Transverse colon (tissue), 4 donors: Measurements from ENCODE around the gene CFAP92. TPM values are rescaled to one million over a fixed set of nuclear protein-coding genes. Genes with fewer than 3 reads are reported as not detected.

Source experiments
- DNase-seq: peaks from one replicate; pipeline ENCODE4 v3.0.0-alpha.2; 2019
- H3K27ac ChIP-seq, 4 donors: fragments of 200-600 bp; sonication (generic); 2 replicates each; pipeline ENCODE4 v1.5.1; 2016 to 2018; ENCODE audit warnings: inconsistent platforms in 4 of 4
- H3K27me3 ChIP-seq: fragments of 200-600 bp; sonication (generic); 2 replicates; pipeline ENCODE4 v1.5.1; 2017; ENCODE audit warnings: inconsistent platforms
- H3K36me3 ChIP-seq, 4 donors: fragments of 200-600 bp; sonication (generic); 2 replicates each; pipeline ENCODE4 v1.5.1; 2017 to 2019; ENCODE audit warnings: inconsistent platforms in 4 of 4
- H3K4me1 ChIP-seq, 4 donors: fragments of 200-600 bp; sonication (generic); 2 replicates each; pipeline ENCODE4 v1.5.1; 2017 to 2020; ENCODE audit warnings: inconsistent platforms in 4 of 4
- H3K4me3 ChIP-seq, 4 donors: fragments of 200-600 bp; sonication (generic); 1 replicate in 1 of 4; 2 replicates in 3 of 4; pipeline versions ENCODE4 v1.5.1 to v1.6.1; 2017 to 2019; ENCODE audit warnings: inconsistent platforms in 4 of 4
- H3K9me3 ChIP-seq, 2 donors: fragments of 200-600 bp; sonication (generic); 2 replicates each; pipeline ENCODE4 v1.5.1; 2017 to 2019; ENCODE audit warnings: inconsistent platforms in 2 of 2
- EP300 ChIP-seq: sonication (generic); formaldehyde crosslinking; IDR thresholded peaks from one replicate; pipeline ENCODE4 v1.6.1; 2017; ENCODE audit warnings: antibody characterized with exemption, low read depth
- POLR2A ChIP-seq: fragments of 450-650 bp; IDR thresholded peaks from one replicate; pipeline ENCODE4 v1.6.1; 2016; ENCODE audit warnings: antibody characterized with exemption, mild to moderate bottlenecking, moderate library complexity
- POLR2AphosphoS5 ChIP-seq, 3 donors: sonication (generic); formaldehyde crosslinking; IDR thresholded peaks; one replicate each; pipeline ENCODE4 v1.6.1; 2016; ENCODE audit warnings: antibody characterized with exemption in 3 of 3
- WGBS, 2 donors: methylation state at CpG; one replicate each; pipeline ENCODE4 v1.1.5; 2018; ENCODE audit warnings: low coverage in 1 of 2; 5-methylcytosine and 5-hydroxymethylcytosine counted together
- in situ Hi-C, 4 donors: fragments of 200-750 bp; cut with MboI; loops; one replicate each; pipeline versions ENCODE4 v1.15.0 to v1.15.1; 2017; ENCODE audit warnings: low sequenced_read_pairs in 3 of 4, low pct_ligation_motif_present in 1 of 4, low pct_unique_long_range_greater_than_20kb in 1 of 4
- intact Hi-C: fragments of 100-400 bp; cut with DNase I; formaldehyde crosslinking; loops from one replicate; pipeline ENCODE4 v1.15.1; 2023; ENCODE audit warnings: low total_unique reads
- total RNA-seq, 4 donors: library from RNA; depleted of rRNA; stranded (reverse); fragments of >200 nt; gene quantifications; one replicate each; pipeline ENCODE4 v1.1.0, GENCODE V29; 2016
- TF ChIP-seq, protein P1 (sequence below), 5 experiments: fragments of 200-600 bp in 3 of 5; fragments of 450-650 bp in 2 of 5; sonication (generic) in 3 of 5; IDR thresholded peaks; 1 replicate in 2 of 5; 2 replicates in 3 of 5; pipeline ENCODE4 v1.5.1; 2016 to 2017; ENCODE audit warnings: antibody characterized with exemption in 5 of 5, inconsistent platforms in 3 of 5, mild to moderate bottlenecking in 2 of 5, moderate library complexity in 1 of 5

Gene CFAP92
- total RNA-seq, 4 donors from 2014 or later: 0.95 to 1.2 TPM; not detected in 2

DNA sequence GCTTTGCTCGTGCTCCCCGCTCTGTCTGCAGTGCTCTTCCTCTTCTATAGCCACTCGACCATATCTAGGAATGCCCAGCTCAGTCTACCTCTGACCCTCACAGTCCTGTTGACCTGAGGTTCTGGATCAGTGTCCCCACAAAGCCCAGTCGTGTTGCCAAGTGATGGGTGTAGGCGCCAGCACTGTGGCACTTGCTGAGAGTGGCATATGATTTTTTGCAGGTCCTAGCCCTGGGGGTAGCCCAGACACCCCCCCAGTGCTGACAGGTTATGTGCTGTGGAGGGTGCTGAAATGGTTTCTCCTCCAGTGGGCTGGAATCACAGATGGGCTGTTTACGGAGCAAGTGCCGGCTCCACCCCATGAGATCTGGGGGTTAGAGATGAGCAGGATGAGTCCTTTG is 82.0 kb downstream of the CFAP92 start:
- no peak for TF ChIP-seq POLR2AphosphoS5 (IDR thresholded peaks at IDR 0.05)
- no peak for TF ChIP-seq EP300
- TF ChIP-seq, protein P1, sequence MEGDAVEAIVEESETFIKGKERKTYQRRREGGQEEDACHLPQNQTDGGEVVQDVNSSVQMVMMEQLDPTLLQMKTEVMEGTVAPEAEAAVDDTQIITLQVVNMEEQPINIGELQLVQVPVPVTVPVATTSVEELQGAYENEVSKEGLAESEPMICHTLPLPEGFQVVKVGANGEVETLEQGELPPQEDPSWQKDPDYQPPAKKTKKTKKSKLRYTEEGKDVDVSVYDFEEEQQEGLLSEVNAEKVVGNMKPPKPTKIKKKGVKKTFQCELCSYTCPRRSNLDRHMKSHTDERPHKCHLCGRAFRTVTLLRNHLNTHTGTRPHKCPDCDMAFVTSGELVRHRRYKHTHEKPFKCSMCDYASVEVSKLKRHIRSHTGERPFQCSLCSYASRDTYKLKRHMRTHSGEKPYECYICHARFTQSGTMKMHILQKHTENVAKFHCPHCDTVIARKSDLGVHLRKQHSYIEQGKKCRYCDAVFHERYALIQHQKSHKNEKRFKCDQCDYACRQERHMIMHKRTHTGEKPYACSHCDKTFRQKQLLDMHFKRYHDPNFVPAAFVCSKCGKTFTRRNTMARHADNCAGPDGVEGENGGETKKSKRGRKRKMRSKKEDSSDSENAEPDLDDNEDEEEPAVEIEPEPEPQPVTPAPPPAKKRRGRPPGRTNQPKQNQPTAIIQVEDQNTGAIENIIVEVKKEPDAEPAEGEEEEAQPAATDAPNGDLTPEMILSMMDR (IDR thresholded peaks at IDR 0.05): no peak
- no peak for TF ChIP-seq POLR2A
- DNase-seq: no peak
- no peaks in the 10 kb centered on the region for H3K27me3 ChIP-seq
- H3K27ac ChIP-seq: no peak overlapping the region
- H3K9me3 ChIP-seq: no peaks in the 10 kb centered on the region
- H3K36me3 ChIP-seq: peaks cover 0 to 22% (median 10%) of the 10 kb centered on the region in 4 donors
- in situ Hi-C loops: no loop called here
- H3K4me3 ChIP-seq: no peak overlapping the region
- WGBS, 2 donors: 94% methylated on average over 7 of the region's 7 CpGs; no CpG with 5 or more reads in 1 of the 2 donors
- intact Hi-C loops: no loop called here
- no peaks in the 10 kb centered on the region for H3K4me1 ChIP-seq

DNA sequence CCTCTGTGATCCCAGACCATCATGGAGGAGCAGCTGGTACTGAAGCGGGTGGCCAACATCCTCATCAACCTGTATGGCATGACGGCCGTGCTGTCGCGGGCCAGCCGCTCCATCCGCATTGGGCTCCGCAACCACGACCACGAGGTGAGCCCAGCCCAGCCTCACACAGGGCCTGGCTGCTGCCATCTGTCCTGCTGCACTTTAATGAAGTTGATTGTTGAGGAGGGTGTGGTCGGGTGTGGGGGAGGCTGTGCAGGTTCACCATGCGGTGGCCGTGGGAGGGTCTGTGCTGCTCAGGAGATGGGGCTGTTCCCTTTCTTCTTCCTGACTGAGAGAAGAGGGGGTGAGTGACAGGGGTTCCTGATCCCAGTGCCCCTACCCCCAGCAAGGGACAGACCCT is 83.9 kb downstream of the CFAP92 start:
- intact Hi-C loops: no loop called here
- no peak overlapping the region for H3K4me3 ChIP-seq
- H3K36me3 ChIP-seq: peaks cover 0 to 37% (median 16%) of the 10 kb centered on the region in 4 donors
- TF ChIP-seq POLR2A (no peak), POLR2AphosphoS5 (IDR thresholded peaks at IDR 0.05) (no peak), EP300 (no peak)
- TF ChIP-seq, protein P1 (IDR thresholded peaks at IDR 0.05): no peak
- in situ Hi-C loops: no loop called here
- H3K9me3 ChIP-seq: no peaks in the 10 kb centered on the region
- H3K4me1 ChIP-seq: no peaks in the 10 kb centered on the region
- WGBS, 2 donors: 88% methylated on average over 13 of the region's 13 CpGs; no CpG with 5 or more reads in 1 of the 2 donors
- H3K27me3 ChIP-seq: no peaks in the 10 kb centered on the region
- H3K27ac ChIP-seq: no peak overlapping the region
- DNase-seq: no peak

DNA sequence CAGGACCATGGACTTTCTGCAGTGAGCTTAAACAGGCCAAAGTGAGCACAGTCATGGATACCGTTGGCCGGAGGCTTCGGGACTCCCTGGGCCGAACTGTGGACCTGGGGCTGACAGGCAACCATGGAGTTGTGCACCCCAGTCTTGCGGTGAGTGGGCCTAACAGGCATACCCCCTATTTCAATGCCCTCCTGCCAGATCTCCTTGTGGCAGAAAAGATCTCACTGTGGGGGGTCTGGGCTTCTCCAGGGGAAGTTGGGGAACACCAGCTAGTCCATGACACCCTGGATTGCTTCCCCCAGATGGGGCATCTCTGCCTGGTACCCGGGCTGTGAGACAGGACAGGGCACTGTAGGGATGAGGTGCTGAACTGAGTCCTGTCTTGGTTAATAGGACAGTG is 84.9 kb downstream of the CFAP92 start:
- TF ChIP-seq POLR2AphosphoS5 (IDR thresholded peaks at IDR 0.05): no peak
- TF ChIP-seq, protein P1 (IDR thresholded peaks at IDR 0.05): no peak
- no peak for TF ChIP-seq EP300
- no peak for TF ChIP-seq POLR2A
- no peaks in the 10 kb centered on the region for H3K27me3 ChIP-seq
- WGBS, 2 donors: 98% methylated on average over 6 of the region's 6 CpGs; no CpG with 5 or more reads in 1 of the 2 donors
- no peaks in the 10 kb centered on the region for H3K9me3 ChIP-seq
- intact Hi-C loops (no loop called here), in situ Hi-C loops (no loop called here)
- peaks cover 0 to 47% (median 18%) of the 10 kb centered on the region in 4 donors for H3K36me3 ChIP-seq
- no peak overlapping the region for H3K4me3 ChIP-seq
- H3K27ac ChIP-seq: no peak overlapping the region
- DNase-seq: no peak
- H3K4me1 ChIP-seq: no peaks in the 10 kb centered on the region

DNA sequence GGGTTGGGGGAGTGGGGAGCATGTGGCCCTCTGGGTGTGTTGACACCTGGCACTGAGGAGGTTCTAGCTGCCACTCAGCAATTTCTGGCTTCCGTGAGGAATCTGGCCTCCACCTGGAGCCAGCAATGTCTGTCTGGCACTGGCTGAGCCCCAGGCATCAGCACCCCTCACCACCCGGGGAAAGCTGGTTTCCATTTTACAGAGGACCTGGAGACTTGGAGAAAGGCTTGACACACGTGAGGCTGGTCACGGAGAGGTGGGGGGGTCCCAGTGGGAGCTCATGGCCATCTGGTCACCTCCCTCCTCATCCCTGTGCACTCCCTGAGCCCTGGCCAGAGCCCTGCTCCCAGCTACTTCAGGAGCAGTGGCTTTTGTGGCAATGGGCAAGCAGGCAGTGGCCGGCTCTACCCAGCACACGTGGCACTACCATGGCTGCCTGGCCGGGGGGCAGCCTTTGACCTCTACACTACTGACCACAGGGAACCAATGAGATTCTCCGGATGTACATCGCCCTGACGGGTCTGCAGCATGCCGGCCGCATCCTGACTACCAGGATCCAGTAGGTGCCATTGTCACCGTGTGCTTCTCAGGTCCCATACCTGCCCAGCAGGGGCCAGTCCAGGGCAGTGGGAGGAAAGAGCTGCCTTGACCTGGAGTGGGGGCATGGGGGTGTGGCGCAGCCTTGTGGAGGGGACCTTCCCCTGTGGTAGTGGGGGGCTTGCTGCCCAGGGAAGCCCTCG is 86.0 kb downstream of the CFAP92 start:
- in situ Hi-C loops (no loop called here), intact Hi-C loops (no loop called here)
- H3K4me1 ChIP-seq: no peaks in the 10 kb centered on the region
- peaks cover 0 to 50% (median 18%) of the 10 kb centered on the region in 4 donors for H3K36me3 ChIP-seq
- H3K4me3 ChIP-seq: no peak overlapping the region
- WGBS, 2 donors: 93% methylated on average over 15 of the region's 15 CpGs; no CpG with 5 or more reads in 1 of the 2 donors
- TF ChIP-seq POLR2AphosphoS5 (IDR thresholded peaks at IDR 0.05): no peak
- TF ChIP-seq, protein P1 (IDR thresholded peaks at IDR 0.05): no peak
- TF ChIP-seq POLR2A: no peak
- no peak for TF ChIP-seq EP300
- no peak for DNase-seq
- H3K9me3 ChIP-seq: no peaks in the 10 kb centered on the region
- no peak overlapping the region for H3K27ac ChIP-seq
- H3K27me3 ChIP-seq: no peaks in the 10 kb centered on the region
